Stomach (tissue), 9 donors: ENCODE data around the gene TBCCD1. TPM values are rescaled to one million over a fixed set of nuclear protein-coding genes. Genes with fewer than 3 reads are reported as not detected.

Source experiments
- DNase-seq, 2 donors: peaks; one replicate each; pipeline versions ENCODE4 v3.0.0 to v3.0.0-alpha.2; 2013 to 2019
- H3K27ac ChIP-seq, 5 donors: fragments of 200-600 bp in 4 of 5; sonication (generic) in 4 of 5; one replicate each; pipeline ENCODE4 v1.5.1; 2013 to 2019; ENCODE audit warnings: mild to moderate bottlenecking in 1 of 5, moderate library complexity in 1 of 5
- H3K27me3 ChIP-seq, 3 donors: fragments of 200-600 bp; sonication (generic); one replicate each; pipeline ENCODE4 v1.5.1; 2017 to 2019; ENCODE audit warnings: mixed run types in 1 of 3
- H3K36me3 ChIP-seq, 4 donors: fragments of 200-600 bp; sonication (generic); 1 replicate in 3 of 4; 2 replicates in 1 of 4; pipeline ENCODE4 v1.5.1; 2016 to 2019
- H3K4me1 ChIP-seq, 4 donors: fragments of 200-600 bp; sonication (generic); one replicate each; pipeline ENCODE4 v1.5.1; 2016 to 2019
- H3K4me3 ChIP-seq, 4 donors: fragments of 200-600 bp; sonication (generic) in 3 of 4; one replicate each; pipeline ENCODE4 v1.5.1; 2016 to 2019; ENCODE audit warnings: mild to moderate bottlenecking in 1 of 4
- H3K9me3 ChIP-seq, 4 donors: fragments of 200-600 bp; sonication (generic); one replicate each; pipeline ENCODE4 v1.5.1; 2016 to 2019
- EP300 ChIP-seq: sonication (generic); formaldehyde crosslinking; IDR thresholded peaks from one replicate; pipeline ENCODE4 v1.6.1; 2017; ENCODE audit warnings: antibody characterized with exemption
- POLR2A ChIP-seq, 4 donors: fragments of 450-650 bp; IDR thresholded peaks; one replicate each; pipeline ENCODE4 v1.6.1; 2016; ENCODE audit warnings: antibody characterized with exemption in 4 of 4, control low read depth in 2 of 4, mild to moderate bottlenecking in 1 of 4, moderate library complexity in 1 of 4
- POLR2AphosphoS5 ChIP-seq, 3 donors: sonication (generic); formaldehyde crosslinking; IDR thresholded peaks; one replicate each; pipeline ENCODE4 v1.6.1; 2016; ENCODE audit warnings: antibody characterized with exemption in 3 of 3
- WGBS, 5 donors: extraction: QIAGEN DNeasy Blood & Tissue Kit in 3 of 5; methylation state at CpG; one replicate each; pipeline versions ENCODE4 v1.1.5 to v1.1.7; 2013 to 2018; 5-methylcytosine and 5-hydroxymethylcytosine counted together
- intact Hi-C: fragments of 100-400 bp; cut with DNase I; formaldehyde crosslinking; loops from one replicate; pipeline ENCODE4 v1.15.1; 2023; ENCODE audit warnings: low total_unique reads
- polyA plus RNA-seq, 3 donors: library from polyadenylated mRNA; stranded (reverse); fragments of 200-250 nt; gene quantifications; one replicate each; pipeline ENCODE4 v1.2.3, GENCODE V29; 2013
- total RNA-seq, 5 donors: library from RNA; depleted of rRNA; stranded (reverse); fragments of >200 nt; gene quantifications; one replicate each; pipeline versions ENCODE4 v1.1.0 to v1.2.3, GENCODE V29; 2014 to 2016
- TF ChIP-seq, protein P1 (sequence below), 7 experiments: fragments of 450-650 bp in 4 of 7; fragments of 200-600 bp in 3 of 7; sonication (generic) in 3 of 7; IDR thresholded peaks; one replicate each; pipeline ENCODE4 v1.5.1; 2016 to 2019; ENCODE audit warnings: antibody characterized with exemption in 7 of 7, control low read depth in 2 of 7, mild to moderate bottlenecking in 1 of 7
- donor health status: healthy with polysubstance abuse.
- donor health status: Bipolar disorder and iron deficiency.
- donor health status: healthy.

TBCCD1 gene
- total and polyA plus RNA-seq, 8 donors, result 3.5 to 16.5 (median 7.6) TPM

DNA sequence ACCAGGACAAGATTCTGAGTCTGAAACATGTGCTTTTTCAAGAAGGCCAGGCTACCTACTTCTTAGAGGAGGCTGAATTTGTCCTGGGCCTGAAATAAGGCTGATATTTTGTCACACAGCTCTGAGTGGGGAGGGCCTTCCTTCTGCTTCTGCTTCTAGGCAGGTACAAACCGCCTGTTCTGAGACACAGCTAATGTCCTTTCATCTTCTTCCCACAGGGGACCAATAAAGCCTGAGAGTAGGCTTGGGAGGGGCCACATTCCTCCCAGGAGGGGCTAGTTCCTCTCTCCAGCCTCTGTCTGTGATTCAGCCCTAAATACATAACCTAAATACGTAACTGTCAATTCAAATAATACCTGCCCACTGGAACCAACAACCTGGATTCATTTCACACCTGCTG lies 57.7 kb downstream of the TBCCD1 start:
- no peak overlapping the region for H3K4me3 ChIP-seq
- no peak for TF ChIP-seq POLR2A (IDR thresholded peaks at IDR 0.05)
- TF ChIP-seq EP300, result no peak
- TF ChIP-seq, protein P1, sequence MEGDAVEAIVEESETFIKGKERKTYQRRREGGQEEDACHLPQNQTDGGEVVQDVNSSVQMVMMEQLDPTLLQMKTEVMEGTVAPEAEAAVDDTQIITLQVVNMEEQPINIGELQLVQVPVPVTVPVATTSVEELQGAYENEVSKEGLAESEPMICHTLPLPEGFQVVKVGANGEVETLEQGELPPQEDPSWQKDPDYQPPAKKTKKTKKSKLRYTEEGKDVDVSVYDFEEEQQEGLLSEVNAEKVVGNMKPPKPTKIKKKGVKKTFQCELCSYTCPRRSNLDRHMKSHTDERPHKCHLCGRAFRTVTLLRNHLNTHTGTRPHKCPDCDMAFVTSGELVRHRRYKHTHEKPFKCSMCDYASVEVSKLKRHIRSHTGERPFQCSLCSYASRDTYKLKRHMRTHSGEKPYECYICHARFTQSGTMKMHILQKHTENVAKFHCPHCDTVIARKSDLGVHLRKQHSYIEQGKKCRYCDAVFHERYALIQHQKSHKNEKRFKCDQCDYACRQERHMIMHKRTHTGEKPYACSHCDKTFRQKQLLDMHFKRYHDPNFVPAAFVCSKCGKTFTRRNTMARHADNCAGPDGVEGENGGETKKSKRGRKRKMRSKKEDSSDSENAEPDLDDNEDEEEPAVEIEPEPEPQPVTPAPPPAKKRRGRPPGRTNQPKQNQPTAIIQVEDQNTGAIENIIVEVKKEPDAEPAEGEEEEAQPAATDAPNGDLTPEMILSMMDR (IDR thresholded peaks at IDR 0.05), result no peak
- TF ChIP-seq POLR2AphosphoS5 (IDR thresholded peaks at IDR 0.05), result no peak
- no peak overlapping the region for H3K27ac ChIP-seq
- peaks cover 0 to 13% (median 0%) of the 10 kb centered on the region in 3 donors for H3K27me3 ChIP-seq
- intact Hi-C loops, result no loop called here
- no peaks in the 10 kb centered on the region for H3K4me1 ChIP-seq
- H3K36me3 ChIP-seq, result no peaks in the 10 kb centered on the region
- DNase-seq, result no peak
- no peaks in the 10 kb centered on the region for H3K9me3 ChIP-seq
- WGBS, 5 donors, result 79 to 92% (median 86%) methylated on average over 2 of the region's 2 CpGs

DNA sequence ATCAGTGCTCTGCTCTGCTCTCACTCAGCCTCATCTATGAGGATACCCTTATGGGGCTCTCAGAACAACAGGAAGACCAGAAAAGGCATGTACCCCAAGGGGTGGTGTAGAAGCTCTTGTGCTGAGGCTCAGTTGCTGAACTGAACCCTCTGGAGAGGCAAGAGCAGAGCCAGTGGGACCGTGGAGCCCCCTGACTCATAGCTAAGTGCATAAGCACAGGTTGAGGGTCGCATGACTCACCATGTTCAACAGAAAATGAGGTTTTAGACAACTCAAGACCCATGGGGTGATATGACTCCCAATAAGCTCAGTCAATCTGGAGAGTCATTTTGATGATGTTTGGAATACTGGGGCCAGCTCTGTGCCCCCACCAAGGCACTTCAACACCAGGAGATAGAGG lies 60.3 kb downstream of the TBCCD1 start:
- Histone ChIP-seq H3K4me3 (no peak overlapping the region), H3K36me3 (no peaks in the 10 kb centered on the region), H3K4me1 (peaks cover 0 to 4% (median 0%) of the 10 kb centered on the region in 4 donors), H3K9me3 (no peaks in the 10 kb centered on the region), H3K27me3 (peaks cover 0 to 10% (median 0%) of the 10 kb centered on the region in 3 donors), H3K27ac (no peak overlapping the region)
- intact Hi-C loops, result no loop called here
- DNase-seq, result no peak
- WGBS, 5 donors, result 52 to 75% (median 65%) methylated on average over 2 of the region's 2 CpGs
- TF ChIP-seq POLR2AphosphoS5 (IDR thresholded peaks at IDR 0.05), result no peak
- TF ChIP-seq POLR2A (IDR thresholded peaks at IDR 0.05), result no peak
- TF ChIP-seq EP300, result no peak
- TF ChIP-seq, protein P1 (IDR thresholded peaks at IDR 0.05), result no peak

DNA sequence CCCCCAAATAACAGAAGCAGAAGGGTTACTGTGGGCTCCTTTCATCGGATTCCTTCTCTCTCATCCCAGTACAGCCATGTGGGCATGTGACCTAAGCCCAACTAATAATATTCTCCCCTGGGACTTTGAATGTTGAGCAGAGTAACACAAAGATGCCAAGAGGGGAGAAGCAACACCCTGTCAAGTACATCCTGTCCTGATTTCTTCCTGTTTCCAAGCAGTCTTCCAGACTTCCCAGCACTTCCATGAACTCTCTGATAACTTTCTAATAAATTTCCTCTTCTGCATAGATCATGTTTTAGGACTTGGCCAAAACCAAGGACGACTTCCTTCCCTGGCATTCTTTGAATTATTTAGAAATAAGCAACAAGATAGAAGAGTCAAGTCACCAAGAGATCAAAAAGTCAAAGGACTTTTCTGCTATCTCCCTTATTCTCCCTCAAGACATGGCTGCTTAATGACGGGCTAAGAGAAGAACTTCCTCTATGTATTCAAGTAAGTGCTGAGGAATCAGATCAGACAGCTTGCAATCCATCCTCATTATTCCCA lies 60.9 kb downstream of the TBCCD1 start:
- H3K4me1 ChIP-seq, result peaks cover 0 to 4% (median 0%) of the 10 kb centered on the region in 4 donors
- H3K36me3 ChIP-seq, result no peaks in the 10 kb centered on the region
- H3K9me3 ChIP-seq, result no peaks in the 10 kb centered on the region
- intact Hi-C loops, result no loop called here
- H3K27ac ChIP-seq, result no peak overlapping the region
- peaks cover 0 to 10% (median 0%) of the 10 kb centered on the region in 3 donors for H3K27me3 ChIP-seq
- WGBS, 5 donors, result 68 to 83% (median 77%) methylated on average over 3 of the region's 3 CpGs
- DNase-seq, result no peak
- TF ChIP-seq, protein P1 (IDR thresholded peaks at IDR 0.05), result no peak
- no peak for TF ChIP-seq POLR2AphosphoS5 (IDR thresholded peaks at IDR 0.05)
- no peak for TF ChIP-seq EP300
- no peak overlapping the region for H3K4me3 ChIP-seq

DNA sequence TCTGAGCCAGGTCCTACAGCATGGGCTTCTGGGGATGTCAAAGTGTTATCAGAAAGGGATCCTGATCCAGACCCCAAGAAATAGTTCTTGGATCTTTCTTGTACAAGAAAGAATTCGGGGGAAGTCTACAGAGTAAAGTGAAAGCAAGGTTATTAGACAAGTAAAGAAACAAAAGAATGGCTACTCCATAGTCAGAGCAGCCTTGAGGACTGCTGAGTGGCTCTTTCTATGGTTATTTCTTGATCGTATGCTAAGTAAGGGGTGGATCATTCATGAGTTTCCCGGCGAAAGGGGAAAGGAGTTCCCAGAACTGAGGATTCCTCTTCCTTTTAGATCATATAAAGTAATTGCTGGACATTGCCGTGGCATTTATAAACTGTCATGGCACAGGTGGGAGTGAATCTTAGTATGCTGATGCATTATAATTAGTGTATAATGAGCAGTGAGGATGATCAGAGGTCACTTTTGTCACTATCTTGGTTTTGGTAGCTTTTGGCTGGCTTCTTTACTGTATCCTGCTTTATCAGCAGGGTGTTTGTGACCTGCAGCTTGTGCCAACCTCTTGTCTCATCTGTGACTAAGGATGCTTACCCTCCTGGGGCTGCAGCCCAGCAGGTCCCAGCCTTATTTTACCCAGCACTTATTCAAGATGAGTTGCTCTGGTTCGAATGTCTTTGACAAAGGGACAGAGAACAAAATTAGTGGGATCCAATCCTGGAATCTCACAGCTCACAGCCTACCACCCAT lies 64.0 kb downstream of the TBCCD1 start:
- H3K27me3 ChIP-seq, result peaks cover 0 to 10% (median 0%) of the 10 kb centered on the region in 3 donors
- H3K36me3 ChIP-seq, result no peaks in the 10 kb centered on the region
- intact Hi-C loops, result no loop called here
- H3K4me1 ChIP-seq, result peaks cover 0 to 4% (median 0%) of the 10 kb centered on the region in 4 donors
- H3K4me3 ChIP-seq, result no peak overlapping the region
- 62 to 73% (median 66%) methylated on average over 6 of the region's 6 CpGs for WGBS, 5 donors
- TF ChIP-seq POLR2AphosphoS5 (IDR thresholded peaks at IDR 0.05) (no peak), POLR2A (IDR thresholded peaks at IDR 0.05) (no peak), EP300 (no peak)
- TF ChIP-seq, protein P1 (IDR thresholded peaks at IDR 0.05), result no peak
- peaks cover 0 to 4% (median 0%) of the 10 kb centered on the region in 4 donors for H3K9me3 ChIP-seq
- no peak for DNase-seq
- no peak overlapping the region for H3K27ac ChIP-seq
